ENCODE results near the gene DDR1.

DNA sequence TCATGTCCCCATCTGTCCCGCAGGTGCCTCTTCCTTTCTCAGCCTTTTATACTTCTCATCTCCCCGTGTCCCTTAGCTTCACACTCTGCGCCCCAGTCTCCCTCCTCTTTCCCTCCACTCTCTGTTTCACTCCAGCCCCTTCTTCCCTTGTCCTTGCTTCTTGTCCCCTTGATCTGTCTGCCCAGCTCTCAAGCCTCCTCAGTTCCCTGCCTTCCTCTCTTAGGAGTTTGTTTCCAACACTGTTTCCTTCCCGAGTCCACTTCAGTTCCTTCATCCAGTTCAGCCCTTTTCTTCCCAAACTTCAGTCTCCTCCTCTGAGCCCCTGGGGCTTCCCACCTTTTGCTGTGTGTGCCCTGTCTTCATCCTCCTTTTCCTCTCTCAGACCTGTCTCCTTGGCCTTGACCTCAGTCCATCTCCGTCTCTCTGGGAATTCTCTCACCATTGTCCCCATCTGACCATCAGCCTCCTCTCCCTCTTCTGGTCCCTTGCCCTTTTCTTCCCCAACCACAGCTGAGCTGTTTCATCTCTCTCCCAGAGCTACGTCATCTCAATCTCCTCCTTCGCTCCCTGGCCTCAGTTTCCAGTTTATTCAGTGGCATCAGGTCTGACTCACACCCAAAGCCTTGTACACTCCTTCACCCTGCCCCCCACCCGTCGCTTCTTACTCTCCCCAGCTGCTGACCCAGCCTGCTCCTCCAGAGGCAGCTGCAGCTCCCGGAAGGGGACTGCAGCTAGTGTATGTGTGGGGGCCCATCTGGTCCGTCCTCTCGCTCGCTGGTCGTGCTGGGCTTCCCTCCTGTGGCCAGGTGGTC lies 2.7 kb upstream of the DDR1 start:
- no peak for TF ChIP-seq ZNF274 (IDR thresholded peaks at IDR 0.05; ENCODE audit: low read depth, low read length)
- TF ChIP-seq YY1 (IDR thresholded peaks at IDR 0.05; ENCODE audit: insufficient read depth, insufficient read length): no peak

Measured in NT2/D1 (cell line).